WERI-Rb-1 (cell line): ENCODE measurements around the gene CRPPA.
"Not testable (repeated sequence)": the region's sequence is repeated elsewhere in the genome, so short reads cannot be mapped to it uniquely, and the experiment has no call there.

ENCODE experiments used
- DNase-seq: peaks from one replicate; pipeline ENCODE4 v3.0.0-alpha.2; 2020
- H3K27ac ChIP-seq: fragments of 250-450 bp; sonication (Bioruptor Pico); 2 replicates; pipeline ENCODE4 v1.5.1; 2020; ENCODE audit warnings: mild to moderate bottlenecking, moderate library complexity
- H3K27me3 ChIP-seq: fragments of 250-450 bp; sonication (Bioruptor Pico); 2 replicates; pipeline ENCODE4 v1.5.1; 2021; ENCODE audit warnings: mild to moderate bottlenecking, low read depth, moderate library complexity; ENCODE audit not compliant: insufficient read depth, severe bottlenecking
- H3K36me3 ChIP-seq: fragments of 250-450 bp; sonication (Bioruptor Pico); 2 replicates; pipeline ENCODE4 v1.5.1; 2020; ENCODE audit warnings: mild to moderate bottlenecking, moderate library complexity
- H3K4me3 ChIP-seq: 2 replicates; pipeline ENCODE4 v1.5.1; 2011; ENCODE audit warnings: low read depth, mild to moderate bottlenecking, control low read depth, low read length
- H3K9me3 ChIP-seq: fragments of 250-450 bp; sonication (Bioruptor Pico); 2 replicates; pipeline ENCODE4 v1.5.1; 2021; ENCODE audit warnings: mild to moderate bottlenecking, moderate library complexity; ENCODE audit not compliant: severe bottlenecking
- CTCF ChIP-seq: IDR thresholded peaks from 2 replicates; pipeline ENCODE4 v1.5.1; 2011; ENCODE audit warnings: low read depth, mild to moderate bottlenecking, control low read depth, inconsistent platforms, low read length

CRPPA gene

GRCh38 chr7:16460789-16461493, 39.6 kb upstream of the CRPPA start:
- Histone ChIP-seq H3K36me3 (no peaks in the 10 kb centered on the region), H3K4me3 (no peak overlapping the region), H3K27ac (no peak overlapping the region), H3K27me3 (no peaks in the 10 kb centered on the region), H3K9me3 (no peaks in the 10 kb centered on the region)
- DNase-seq, result no peak
- TF ChIP-seq CTCF, result no peak

GRCh38 chr7:16456303-16456702, 35.0 kb upstream of the CRPPA start:
- DNase-seq, H3K27ac ChIP-seq, H3K27me3 ChIP-seq, H3K4me3 ChIP-seq, H3K36me3 ChIP-seq, H3K9me3 ChIP-seq: not testable (repeated sequence)

GRCh38 chr7:16455591-16455990, 34.3 kb upstream of the CRPPA start:
- DNase-seq, result no peak
- no peak for TF ChIP-seq CTCF
- H3K9me3 ChIP-seq, result no peaks in the 10 kb centered on the region
- H3K36me3 ChIP-seq, result no peaks in the 10 kb centered on the region
- H3K27me3 ChIP-seq, result no peaks in the 10 kb centered on the region
- no peak overlapping the region for H3K4me3 ChIP-seq
- H3K27ac ChIP-seq, result no peak overlapping the region

GRCh38 chr7:16450366-16450765, 29.0 kb upstream of the CRPPA start:
- H3K27ac ChIP-seq, result no peak overlapping the region
- DNase-seq, result no peak
- H3K36me3 ChIP-seq, result no peaks in the 10 kb centered on the region
- TF ChIP-seq CTCF, result no peak
- no peak overlapping the region for H3K4me3 ChIP-seq
- no peaks in the 10 kb centered on the region for H3K9me3 ChIP-seq
- H3K27me3 ChIP-seq, result no peaks in the 10 kb centered on the region

- Histone ChIP-seq H3K27ac (no peak overlapping the region), H3K9me3 (no peaks in the 10 kb centered on the region), H3K4me3 (no peak overlapping the region), H3K36me3 (no peaks in the 10 kb centered on the region), H3K27me3 (no peaks in the 10 kb centered on the region)
- no peak for TF ChIP-seq CTCF
- DNase-seq, result no peak
These were observed 26.5 kb upstream of the CRPPA start for GRCh38 chr7:16447876-16448275.

GRCh38 chr7:16446508-16446907, 25.2 kb upstream of the CRPPA start:
- no peak for DNase-seq
- H3K36me3 ChIP-seq, result no peaks in the 10 kb centered on the region
- H3K9me3 ChIP-seq, result no peaks in the 10 kb centered on the region
- no peak overlapping the region for H3K4me3 ChIP-seq
- no peak for TF ChIP-seq CTCF
- H3K27me3 ChIP-seq, result no peaks in the 10 kb centered on the region
- H3K27ac ChIP-seq, result no peak overlapping the region

GRCh38 chr7:16443871-16444270, 22.5 kb upstream of the CRPPA start:
- not testable (repeated sequence) for H3K4me3 ChIP-seq, H3K27ac ChIP-seq, DNase-seq, H3K27me3 ChIP-seq, H3K36me3 ChIP-seq, H3K9me3 ChIP-seq
